Activated CD4-positive, alpha-beta T cell treated with anti-CD3 and anti-CD28 coated beads, Interleukin-2, amount 50 U/mL, for 24 hours (primary cell): Measurements from ENCODE around the gene VPS9D1.
"Not testable (repeated sequence)": the region's sequence is repeated elsewhere in the genome, so short reads cannot be mapped to it uniquely, and the experiment has no call there.

Experiments used
- DNase-seq, 2 donors: peaks; one replicate each; pipeline ENCODE4 v3.0.0-alpha.2; 2020; ENCODE audit warnings: low read depth in 1 of 2, low spot score in 1 of 2

Gene VPS9D1

GRCh38 chr16:89695086-89695874, 25.4 kb downstream of the VPS9D1 start:
- DNase-seq = no peak

- not testable (repeated sequence) for DNase-seq
Observed at GRCh38 chr16:89694784-89695085, 26.0 kb downstream of the VPS9D1 start.

- DNase-seq = no peak
Observed at GRCh38 chr16:89693931-89694783, 26.5 kb downstream of the VPS9D1 start.

- no peak for DNase-seq
Observed at GRCh38 chr16:89693289-89693731, 27.4 kb downstream of the VPS9D1 start.

GRCh38 chr16:89691986-89692569, 28.6 kb downstream of the VPS9D1 start:
- no peak for DNase-seq

- no peak for DNase-seq
Observed at GRCh38 chr16:89691231-89691985, 29.3 kb downstream of the VPS9D1 start.

- no peak for DNase-seq
Observed at GRCh38 chr16:89690392-89690901, 30.3 kb downstream of the VPS9D1 start.

- DNase-seq = not testable (repeated sequence)
Observed at GRCh38 chr16:89689621-89690020, 31.1 kb downstream of the VPS9D1 start.

GRCh38 chr16:89689142-89689541, 31.6 kb downstream of the VPS9D1 start:
- no peak for DNase-seq

- no peak for DNase-seq
Observed at GRCh38 chr16:89688395-89688794, 32.3 kb downstream of the VPS9D1 start.

GRCh38 chr16:89687092-89687940, 33.4 kb downstream of the VPS9D1 start:
- no peak for DNase-seq

- peak; percentile 85 to 92 for DNase-seq
Observed at GRCh38 chr16:89686520-89687091, 34.1 kb downstream of the VPS9D1 start, which contains the start of gene CDK10. Gene CDK10, plus strand, starts transcription at chr16:89686689. Its CDS starts 22 bp downstream, at chr16:89686711.

- DNase-seq = no peak
Observed at GRCh38 chr16:89685916-89686315, 34.8 kb downstream of the VPS9D1 start.

GRCh38 chr16:89678258-89678657, 42.4 kb downstream of the VPS9D1 start:
- DNase-seq = no peak

GRCh38 chr16:89672177-89672941, 48.3 kb downstream of the VPS9D1 start:
- no peak for DNase-seq

- DNase-seq = not testable (repeated sequence)
Observed at GRCh38 chr16:89671565-89671964, 49.1 kb downstream of the VPS9D1 start.

GRCh38 chr16:89670496-89671431, 49.9 kb downstream of the VPS9D1 start:
- no peak for DNase-seq

- no peak for DNase-seq
Observed at GRCh38 chr16:89669755-89670154, 50.9 kb downstream of the VPS9D1 start.
